GM12878 (cell line): Measurements from ENCODE around the gene PRKCE. TPM values are rescaled to one million over a fixed set of nuclear protein-coding genes. Genes with fewer than 3 reads are reported as not detected.
A peak's percentile ranks its signal among the peaks of the same experiment; 100 is the strongest.

Source experiments
- ATAC-seq: fragments of 200-7000 bp; cut with Tn5 transposase; 3 replicates; pipeline ENCODE4 v1.9.1; 2020; ENCODE audit warnings: mild to moderate bottlenecking, moderate library complexity
- BruUV-seq: library from RNA; stranded (reverse); fragments of 400-500 nt; replicated peaks from 2 replicates; lab custom pipeline; 2021; lab: Mats Ljungman, UMichigan
- CTCF ChIA-PET: fragments of 300-600 bp; sonication (Branson Sonifier 250); formaldehyde crosslinking; extraction: SDS; loops from one replicate; lab custom pipeline; 2021; ENCODE audit warnings: inconsistent platforms; lab: Yijun Ruan, JAX
- POLR2A ChIA-PET: fragments of 350-600 bp; formaldehyde crosslinking; extraction: SDS; loops from one replicate; lab custom pipeline; 2021; ENCODE audit warnings: inconsistent platforms; lab: Charles Lee
- RAD21 ChIA-PET: fragments of 300-600 bp; sonication (Branson Sonifier 250); formaldehyde crosslinking; loops from one replicate; lab custom pipeline; 2023; ENCODE audit warnings: antibody characterized with exemption; ENCODE audit not compliant: unreplicated experiment; lab: Charles Lee
- SMC1A ChIA-PET: fragments of 300-600 bp; sonication (Branson Sonifier 250); formaldehyde crosslinking; loops from one replicate; lab custom pipeline; 2023; ENCODE audit not compliant: unreplicated experiment, uncharacterized antibody; lab: Charles Lee
- DNase-seq: peaks from one replicate; pipeline ENCODE4 v3.0.0-alpha.2; 2011; ENCODE audit warnings: low read depth, low spot score
- FAIRE-seq: peaks from 3 replicates; lab custom pipeline; 2011; peaks lifted over from hg19 to GRCh38; lab: Jason Lieb, UNC
- H2AFZ ChIP-seq: 2 replicates; pipeline ENCODE4 v1.6.0; 2011; ENCODE audit warnings: low read depth, low read length, control low read depth; ENCODE audit not compliant: control insufficient read depth
- H3K27ac ChIP-seq: 2 replicates; pipeline ENCODE4 v1.5.1; 2011; ENCODE audit warnings: control low read depth; ENCODE audit not compliant: control insufficient read depth, insufficient read depth
- H3K27me3 ChIP-seq, 2 experiments: replicated peaks in 1 of 2; 2 replicates each; pipeline versions ENCODE4 v1.6.0 to v1.6.1; 2011; ENCODE audit warnings: low read length in 1 of 2; ENCODE audit not compliant: control insufficient read depth in 2 of 2, insufficient read depth in 2 of 2
- H3K36me3 ChIP-seq, 2 experiments: 2 replicates each; pipeline ENCODE4 v1.5.1; 2011; ENCODE audit warnings: low read length in 1 of 2; ENCODE audit not compliant: control insufficient read depth in 2 of 2, insufficient read depth in 2 of 2
- H3K4me1 ChIP-seq: 2 replicates; pipeline ENCODE4 v1.6.1; 2011; ENCODE audit warnings: mild to moderate bottlenecking, low read length, moderate library complexity, mixed read lengths; ENCODE audit not compliant: control insufficient read depth, insufficient read depth
- H3K4me2 ChIP-seq: 2 replicates; pipeline ENCODE4 v1.6.0; 2011; ENCODE audit warnings: control low read depth; ENCODE audit not compliant: control insufficient read depth, insufficient read depth
- H3K4me3 ChIP-seq: fragments of 200-600 bp; sonication (generic); 2 replicates; pipeline ENCODE4 v1.5.1; 2016
- H3K79me2 ChIP-seq: 2 replicates; pipeline ENCODE4 v1.6.0; 2011; ENCODE audit warnings: low read length; ENCODE audit not compliant: control insufficient read depth, insufficient read depth
- H3K9ac ChIP-seq: 2 replicates; pipeline ENCODE4 v1.8.0; 2011; ENCODE audit warnings: low read length, control low read depth, mixed read lengths; ENCODE audit not compliant: control insufficient read depth, insufficient read depth
- H3K9me3 ChIP-seq: replicated peaks from 3 replicates; pipeline ENCODE4 v1.5.1; 2011; ENCODE audit warnings: mild to moderate bottlenecking, low read length; ENCODE audit not compliant: control insufficient read depth, insufficient read depth
- H4K20me1 ChIP-seq: 2 replicates; pipeline ENCODE4 v1.6.0; 2011; ENCODE audit not compliant: control insufficient read depth, insufficient read depth
- CBFB ChIP-seq: IDR thresholded peaks from 2 replicates; pipeline ENCODE4 v1.6.1; 2016; ENCODE audit warnings: antibody characterized with exemption, low read depth
- CBX3 ChIP-seq: fragments of 200-600 bp; sonication (generic); IDR thresholded peaks from 2 replicates; pipeline ENCODE4 v1.6.1; 2016; ENCODE audit warnings: low read depth, borderline replicate concordance
- CEBPZ ChIP-seq: fragments of 150-350 bp; IDR thresholded peaks from 2 replicates; pipeline ENCODE4 v1.6.1; 2016; ENCODE audit warnings: low read depth, low read length
- CHD1 ChIP-seq: IDR thresholded peaks from 2 replicates; pipeline ENCODE4 v1.6.1; 2012; ENCODE audit warnings: low read depth, low read length, improper control_type of control experiment
- CHD2 ChIP-seq: IDR thresholded peaks from 2 replicates; pipeline ENCODE4 v1.6.1; 2011; ENCODE audit warnings: low read depth, low read length, improper control_type of control experiment, borderline replicate concordance
- EED ChIP-seq: sonication (generic); IDR thresholded peaks from 2 replicates; pipeline ENCODE4 v1.6.1; 2016; ENCODE audit warnings: antibody characterized with exemption, low read depth
- ETV6 ChIP-seq, 2 experiments: fragments of 450-650 bp in 1 of 2; IDR thresholded peaks in 1 of 2; conservative IDR thresholded peaks in 1 of 2; 2 replicates each; pipeline ENCODE4 v1.6.1; 2014; ENCODE audit warnings: antibody characterized with exemption in 1 of 2, borderline replicate concordance in 1 of 2, low read depth in 1 of 2, mild to moderate bottlenecking in 1 of 2, moderate library complexity in 1 of 2
- FOXK2 ChIP-seq: fragments of 450-650 bp; IDR thresholded peaks from 2 replicates; pipeline ENCODE4 v1.6.1; 2017; ENCODE audit warnings: mild to moderate bottlenecking, moderate library complexity
- HCFC1 ChIP-seq: fragments of 150-350 bp; IDR thresholded peaks from 2 replicates; pipeline ENCODE4 v1.6.1; 2014; ENCODE audit warnings: low read length
- IRF4 ChIP-seq: IDR thresholded peaks from 2 replicates; pipeline ENCODE4 v1.6.1; 2011; ENCODE audit warnings: low read depth, low read length
- KLF5 ChIP-seq: fragments of 450-650 bp; IDR thresholded peaks from 2 replicates; pipeline ENCODE4 v1.6.1; 2014; ENCODE audit warnings: mild to moderate bottlenecking; ENCODE audit not compliant: partially characterized antibody
- MEF2B ChIP-seq: fragments of 450-650 bp; IDR thresholded peaks from 2 replicates; pipeline ENCODE4 v1.6.1; 2018; ENCODE audit warnings: mild to moderate bottlenecking, moderate library complexity; ENCODE audit not compliant: partially characterized antibody, poor library complexity, severe bottlenecking
- NFXL1 ChIP-seq: fragments of 450-650 bp; IDR thresholded peaks from 2 replicates; pipeline ENCODE4 v1.6.1; 2017; ENCODE audit warnings: antibody characterized with exemption, mild to moderate bottlenecking, borderline replicate concordance
- NR2F1 ChIP-seq: fragments of 450-650 bp; conservative IDR thresholded peaks from 2 replicates; pipeline ENCODE4 v1.6.1; 2017; ENCODE audit warnings: mild to moderate bottlenecking
- PML ChIP-seq: IDR thresholded peaks from 2 replicates; pipeline ENCODE4 v1.6.1; 2012; ENCODE audit warnings: low read length, inconsistent platforms
- POLR2AphosphoS5 ChIP-seq: IDR thresholded peaks from 2 replicates; pipeline ENCODE4 v1.6.1; 2011; ENCODE audit warnings: mild to moderate bottlenecking, low read length, inconsistent platforms
- SMC3 ChIP-seq: IDR thresholded peaks from 2 replicates; pipeline ENCODE4 v1.6.1; 2011; ENCODE audit warnings: low read length, improper control_type of control experiment, borderline replicate concordance
- WGBS: methylation state at CpG from one replicate; pipeline ENCODE4 v1.1.6; 2016; ENCODE audit warnings: low lambda C conversion rate; ENCODE audit not compliant: insufficient replicate concordance, insufficient coverage; ENCODE audit errors: missing lambda C conversion rate; 5-methylcytosine and 5-hydroxymethylcytosine counted together
- in situ Hi-C: fragments of 300-500 bp; cut with MboI; formaldehyde crosslinking; loops from 9 replicates; pipeline ENCODE4 v1.14.3; 2018; ENCODE audit warnings: mixed read lengths
- intact Hi-C: fragments of 100-400 bp; cut with micrococcal nuclease; formaldehyde crosslinking; loops from one replicate; pipeline ENCODE4 v1.14.2; 2022; ENCODE audit not compliant: unreplicated experiment
- polyA plus RNA-seq, 11 experiments: library from polyadenylated mRNA; depleted of rRNA in 4 of 11; unstranded in 6 of 11; stranded (reverse) in 5 of 11; fragments of >200 nt; fragmentation: Nextera tagmentation in 4 of 11; fragmentation: Illumina TruSeq in 1 of 11; extraction: Ambion mirVana in 4 of 11; extraction: Trizol in 1 of 11; gene quantifications; 1 replicate in 1 of 11; 2 replicates in 10 of 11; pipeline versions ENCODE4 v1.2.1 to v1.2.3, GENCODE V29; 2011 to 2016; ENCODE audit warnings: inconsistent platforms in 2 of 11, missing spikeins in 2 of 11, low read depth in 1 of 11
- total RNA-seq, 4 experiments: library from RNA; depleted of rRNA in 3 of 4; stranded (reverse); fragments of >200 nt in 3 of 4; fragmentation: Illumina TruSeq in 1 of 4; extraction: Trizol in 1 of 4; gene quantifications; 2 replicates each; pipeline versions ENCODE4 v1.2.1 to v1.2.3, GENCODE V29; 2013 to 2021
- TF ChIP-seq, protein P1 (sequence below): fragments of 450-650 bp; formaldehyde crosslinking; IDR thresholded peaks from 2 replicates; pipeline ENCODE4 v1.4.0; 2020; ENCODE audit warnings: mild to moderate bottlenecking, moderate library complexity

The PRKCE gene
- total and polyA plus RNA-seq, 10 of the 15 experiments (the other 5 are each of a cell fraction or from before 2014, with no cell fraction given) = 2.6 to 28.2 (median 11.3) TPM

DNA sequence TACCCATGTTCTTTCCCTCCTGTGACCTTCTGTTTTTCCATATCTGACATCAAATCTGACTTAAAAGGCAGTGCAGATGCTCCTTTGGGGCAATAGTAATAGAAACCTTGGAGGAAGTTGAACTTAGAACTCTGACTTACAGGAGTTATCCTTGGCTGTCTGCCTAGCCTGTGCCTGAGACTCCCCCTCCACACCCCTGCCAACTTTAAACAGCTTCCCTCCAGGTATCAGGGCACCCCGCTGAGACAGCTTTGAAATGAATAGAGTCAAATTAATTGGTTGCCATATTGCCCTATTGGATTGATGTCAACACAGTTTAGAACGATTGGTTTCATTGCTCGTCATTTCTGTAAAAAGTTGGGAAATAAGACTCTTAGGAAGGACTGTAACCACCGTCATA is 322.0 kb downstream of the PRKCE start (continued):
- TF ChIP-seq CBX3 (no peak), HCFC1 (no peak), CEBPZ (no peak), SMC3 (no peak), CBFB (no peak)

DNA sequence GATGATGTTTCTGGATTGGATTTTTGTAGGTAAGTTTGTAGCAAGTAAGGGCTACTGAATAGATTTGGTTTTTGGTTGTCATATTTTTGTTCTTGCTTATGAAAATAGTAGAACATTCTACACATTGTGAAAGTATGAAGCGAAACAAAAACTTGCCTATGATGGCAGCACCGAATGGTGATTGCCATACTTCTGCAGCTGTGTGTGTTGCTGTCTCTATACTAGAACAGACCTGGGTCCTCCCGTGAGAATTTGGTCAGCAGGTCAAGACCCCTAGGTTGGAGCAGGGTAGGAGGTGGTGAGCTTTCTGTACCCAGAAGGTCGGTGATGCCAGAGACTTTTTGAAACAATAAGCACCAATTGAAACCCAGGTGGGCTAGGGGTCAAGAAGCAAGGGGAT is 322.6 kb downstream of the PRKCE start:
- no peaks in the 10 kb centered on the region for H3K9me3 ChIP-seq
- DNase-seq = peak; percentile 64
- no peak overlapping the region for H2AFZ ChIP-seq
- ChIA-PET POLR2A (interaction anchor here (1.5 kb wide), 1 partner anchor 121 kb away, joined by 3 read pairs; no protein-coding TSS in a partner anchor), RAD21 (interaction anchor here (1.0 to 1.7 kb wide), 9 partner anchors 23 to 595 kb away, joined by 3 to 7 read pairs (median 3); no protein-coding TSS in a partner anchor), SMC1A (interaction anchor here (1.1 to 2.4 kb wide), 9 partner anchors 12 to 245 kb away, joined by 3 to 9 read pairs (median 4); no protein-coding TSS in a partner anchor), CTCF (interaction anchor here (0.6 to 1.3 kb wide), 4 partner anchors 8 to 466 kb away, joined by 3 read pairs; no protein-coding TSS in a partner anchor)
- no peaks in the 10 kb centered on the region for H3K27me3 ChIP-seq
- no peaks in the 10 kb centered on the region for H4K20me1 ChIP-seq
- peaks cover 30% of the 10 kb centered on the region for H3K4me1 ChIP-seq
- 19% methylated on average over 4 of the region's 4 CpGs for WGBS
- ATAC-seq = peak; percentile 88
- H3K4me2 ChIP-seq = peak overlapping the region; percentile 32
- H3K79me2 ChIP-seq = no peaks in the 10 kb centered on the region
- in situ Hi-C loops (no loop called here), intact Hi-C loops (no loop called here)
- peaks cover 1 to 2% of the 10 kb centered on the region in 2 experiments; a peak in 1 of 4 replicates for H3K36me3 ChIP-seq
- no peak overlapping the region for H3K9ac ChIP-seq
- BruUV-seq = no TSS peak
- peak overlapping the region; percentile 80 for H3K27ac ChIP-seq
- H3K4me3 ChIP-seq = no peak overlapping the region
- FAIRE-seq = peak; percentile 38
- TF ChIP-seq NR2F1 (peak; percentile 97), NFXL1 (no peak), CHD2 (peak; percentile 36; the same call in 1 of the 2 replicates), ETV6 (conservative IDR thresholded peaks at IDR 0.05 in 1 of 2, IDR thresholded peaks at IDR 0.05 in 1 of 2; ENCODE audit: borderline replicate concordance in 1 of 2, low read depth in 1 of 2) (no peak), PML (no peak), FOXK2 (no peak), KLF5 (peak; percentile 19), POLR2AphosphoS5 (no peak), MEF2B (peak; percentile 75), IRF4 (peak; percentile 64; the same call in 1 of the 2 replicates), EED (peak; percentile 8; the same call in 1 of the 2 replicates), CHD1 (no peak)
- TF ChIP-seq, protein P1, sequence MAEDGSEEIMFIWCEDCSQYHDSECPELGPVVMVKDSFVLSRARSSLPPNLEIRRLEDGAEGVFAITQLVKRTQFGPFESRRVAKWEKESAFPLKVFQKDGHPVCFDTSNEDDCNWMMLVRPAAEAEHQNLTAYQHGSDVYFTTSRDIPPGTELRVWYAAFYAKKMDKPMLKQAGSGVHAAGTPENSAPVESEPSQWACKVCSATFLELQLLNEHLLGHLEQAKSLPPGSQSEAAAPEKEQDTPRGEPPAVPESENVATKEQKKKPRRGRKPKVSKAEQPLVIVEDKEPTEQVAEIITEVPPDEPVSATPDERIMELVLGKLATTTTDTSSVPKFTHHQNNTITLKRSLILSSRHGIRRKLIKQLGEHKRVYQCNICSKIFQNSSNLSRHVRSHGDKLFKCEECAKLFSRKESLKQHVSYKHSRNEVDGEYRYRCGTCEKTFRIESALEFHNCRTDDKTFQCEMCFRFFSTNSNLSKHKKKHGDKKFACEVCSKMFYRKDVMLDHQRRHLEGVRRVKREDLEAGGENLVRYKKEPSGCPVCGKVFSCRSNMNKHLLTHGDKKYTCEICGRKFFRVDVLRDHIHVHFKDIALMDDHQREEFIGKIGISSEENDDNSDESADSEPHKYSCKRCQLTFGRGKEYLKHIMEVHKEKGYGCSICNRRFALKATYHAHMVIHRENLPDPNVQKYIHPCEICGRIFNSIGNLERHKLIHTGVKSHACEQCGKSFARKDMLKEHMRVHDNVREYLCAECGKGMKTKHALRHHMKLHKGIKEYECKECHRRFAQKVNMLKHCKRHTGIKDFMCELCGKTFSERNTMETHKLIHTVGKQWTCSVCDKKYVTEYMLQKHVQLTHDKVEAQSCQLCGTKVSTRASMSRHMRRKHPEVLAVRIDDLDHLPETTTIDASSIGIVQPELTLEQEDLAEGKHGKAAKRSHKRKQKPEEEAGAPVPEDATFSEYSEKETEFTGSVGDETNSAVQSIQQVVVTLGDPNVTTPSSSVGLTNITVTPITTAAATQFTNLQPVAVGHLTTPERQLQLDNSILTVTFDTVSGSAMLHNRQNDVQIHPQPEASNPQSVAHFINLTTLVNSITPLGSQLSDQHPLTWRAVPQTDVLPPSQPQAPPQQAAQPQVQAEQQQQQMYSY = no peak
